Activated CD4-positive, CD25-positive, alpha-beta regulatory T cell (primary cell): ENCODE results near the gene ABCD1.

Experiments
- DNase-seq, 4 experiments: peaks; one replicate each; lab custom pipeline; 2025; lab: John Stamatoyannopoulos, UW

The ABCD1 gene

DNA sequence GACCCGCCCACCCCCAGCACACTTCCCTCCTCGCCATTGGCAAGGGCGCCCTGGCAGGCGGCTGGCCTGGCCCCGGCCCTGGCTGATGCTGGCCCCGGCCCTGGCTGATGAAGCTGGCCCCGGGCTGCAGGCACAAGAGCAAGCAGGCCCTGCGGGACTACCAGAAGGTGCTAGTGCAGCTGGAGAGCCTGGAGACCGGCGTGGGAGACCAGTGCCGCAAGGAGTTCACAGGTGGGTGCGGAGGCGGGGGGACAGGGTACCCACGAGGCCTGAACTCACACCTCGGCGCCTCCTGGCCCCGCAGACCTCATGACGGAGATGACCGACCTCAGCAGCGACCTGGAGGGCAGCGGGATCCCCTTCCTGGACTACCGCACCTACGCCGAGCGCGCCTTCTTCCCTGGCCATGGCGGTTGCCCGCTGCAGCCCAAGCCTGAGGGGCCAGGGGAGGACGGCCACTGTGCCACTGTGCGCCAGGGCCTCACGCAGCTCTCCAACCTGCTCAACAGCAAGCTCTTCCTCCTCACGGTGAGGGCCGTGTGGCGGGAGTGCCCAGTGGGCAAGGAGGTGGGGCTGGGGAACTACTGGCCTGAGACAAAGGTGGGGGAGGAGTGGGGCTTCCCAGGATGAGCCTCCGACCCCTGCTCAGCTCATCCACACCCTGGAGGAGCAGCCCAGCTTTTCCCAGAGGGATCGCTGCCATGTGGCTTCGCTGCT lies 50.1 kb downstream of the ABCD1 start:
- DNase-seq: no peak

- no peak for DNase-seq
Observed at GRCh38 chrX:153775293-153776119, 50.9 kb downstream of the ABCD1 start.

DNA sequence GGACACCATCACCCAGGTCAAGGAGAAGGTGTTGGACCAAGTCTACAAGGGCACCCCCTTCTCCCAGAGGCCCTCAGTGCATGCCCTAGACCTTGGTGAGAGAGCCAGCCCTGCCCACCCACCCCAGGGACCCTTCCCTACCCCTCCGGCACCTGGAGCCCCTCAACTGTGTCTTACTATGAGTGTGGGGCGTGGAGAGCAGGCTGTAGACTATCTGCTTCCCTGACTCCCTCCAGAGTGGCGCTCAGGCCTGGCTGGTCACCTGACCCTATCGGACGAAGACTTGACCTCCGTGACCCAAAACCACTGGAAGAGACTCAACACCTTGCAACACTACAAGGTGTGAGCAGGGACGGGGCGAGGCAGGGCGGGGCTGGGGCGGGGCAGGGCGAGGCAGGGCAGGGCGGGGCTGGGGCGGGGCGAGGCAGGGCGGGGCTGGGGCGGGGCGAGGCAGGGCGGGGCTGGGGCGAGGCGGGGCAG lies 51.5 kb downstream of the ABCD1 start:
- DNase-seq: no peak

DNA sequence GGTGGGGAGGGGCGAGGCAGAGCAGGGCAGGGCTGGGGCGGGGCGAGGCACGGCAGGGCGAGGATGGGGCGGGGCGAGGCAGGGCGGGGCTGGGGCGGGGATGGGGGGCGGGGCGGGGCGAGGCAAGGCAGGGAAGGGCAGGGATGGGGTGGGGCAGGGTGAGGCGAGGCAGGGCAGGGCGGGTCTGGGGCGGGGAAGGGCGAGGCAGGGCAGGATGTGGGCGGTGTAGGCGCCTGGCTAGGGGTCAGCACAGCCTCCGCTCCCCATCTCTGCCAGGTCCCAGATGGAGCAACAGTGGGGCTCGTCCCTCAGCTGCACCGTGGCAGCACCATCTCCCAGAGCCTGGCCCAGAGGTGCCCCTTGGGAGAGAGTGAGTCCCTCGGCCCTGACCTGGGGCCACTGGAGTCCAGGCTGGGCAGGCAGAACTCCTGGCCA lies 52.0 kb downstream of the ABCD1 start:
- DNase-seq: no peak

GRCh38 chrX:153777261-153778090 lies 52.8 kb downstream of the ABCD1 start:
- DNase-seq: no peak

DNA sequence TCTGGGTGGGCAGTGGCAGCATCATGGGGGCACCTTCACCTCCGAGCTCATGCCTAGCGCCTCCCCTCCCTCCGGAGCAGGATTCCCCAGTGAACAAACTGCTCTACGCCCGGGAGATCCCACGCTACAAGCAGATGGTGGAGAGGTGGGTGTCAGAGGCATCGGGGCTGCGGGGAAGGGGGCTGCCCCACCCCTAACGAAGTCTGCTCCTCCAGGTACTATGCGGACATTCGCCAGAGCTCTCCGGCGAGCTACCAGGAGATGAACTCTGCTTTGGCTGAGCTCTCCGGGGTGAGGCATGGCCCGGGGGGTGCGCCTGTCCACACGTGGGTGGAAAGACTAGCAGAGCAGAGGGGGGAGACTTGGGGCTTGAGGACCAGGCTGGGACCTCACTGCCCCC lies 53.5 kb downstream of the ABCD1 start:
- DNase-seq: no peak

DNA sequence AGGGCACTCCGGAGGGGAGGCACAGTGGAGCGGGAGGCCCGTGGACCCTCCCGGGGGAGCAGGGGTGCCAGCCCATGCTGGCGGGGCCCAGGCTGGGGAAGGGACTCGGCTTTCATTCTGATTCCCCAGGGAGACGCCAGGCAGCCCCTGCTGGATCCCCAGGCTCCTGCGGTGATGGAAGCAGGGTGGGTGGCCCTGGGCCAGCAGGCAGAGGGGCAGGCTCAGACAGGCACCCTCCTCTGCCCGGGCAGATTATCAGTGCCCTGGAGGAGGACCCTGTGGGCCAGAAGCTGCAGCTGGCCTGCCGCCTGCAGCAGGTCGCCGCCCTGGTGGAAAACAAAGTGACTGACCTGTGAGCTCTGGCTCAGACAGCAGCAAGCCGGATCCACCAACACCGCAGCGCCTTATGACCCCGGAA lies 54.0 kb downstream of the ABCD1 start:
- no peak for DNase-seq

GRCh38 chrX:153779891-153780677 lies 55.4 kb downstream of the ABCD1 start:
- no peak for DNase-seq

DNA sequence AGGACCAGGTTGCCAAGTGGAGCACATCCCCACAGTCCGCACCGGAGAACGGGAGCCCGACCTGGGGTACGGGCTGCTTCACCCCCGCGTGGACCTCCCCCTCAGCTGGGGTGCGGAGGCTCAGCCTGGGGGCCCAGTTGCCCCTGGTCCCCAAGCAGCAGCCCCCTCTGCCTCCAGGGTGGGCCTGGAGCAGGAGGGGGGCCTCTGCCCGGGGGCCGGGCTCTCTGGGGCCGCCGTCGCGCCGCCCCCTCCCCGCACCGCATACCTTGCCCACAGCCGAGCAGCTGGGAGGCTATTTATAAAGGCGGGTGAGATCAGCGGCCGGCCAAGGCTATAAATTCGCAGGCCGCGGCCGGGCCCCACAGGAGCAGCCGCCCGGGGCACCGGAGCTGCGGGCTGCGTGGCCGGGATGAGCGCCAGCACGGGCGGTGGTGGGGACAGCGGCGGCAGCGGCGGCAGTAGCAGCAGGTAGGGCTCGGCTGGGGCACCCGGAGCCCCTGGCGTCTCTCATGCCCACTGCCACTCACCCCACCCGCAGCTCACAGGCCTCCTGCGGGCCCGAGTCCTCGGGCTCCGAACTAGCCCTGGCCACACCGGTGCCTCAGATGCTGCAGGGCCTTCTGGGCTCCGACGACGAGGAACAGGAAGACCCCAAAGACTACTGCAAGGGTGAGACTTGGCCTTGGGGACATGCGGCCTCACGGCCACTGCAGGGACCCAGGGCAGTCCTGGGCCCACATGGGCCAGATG lies 56.2 kb downstream of the ABCD1 start, which contains the start of gene SRPK3:
TSS of gene SRPK3 (plus strand) at position 364 of the 750 bp plus-strand sequence. CDS start at position 410, 46 bp downstream.
- no peak for DNase-seq

GRCh38 chrX:153781428-153782047 lies 56.9 kb downstream of the ABCD1 start:
- no peak for DNase-seq

GRCh38 chrX:153782313-153782712 lies 57.7 kb downstream of the ABCD1 start:
- DNase-seq: no peak

GRCh38 chrX:153782871-153783270 lies 58.2 kb downstream of the ABCD1 start:
- DNase-seq: no peak

DNA sequence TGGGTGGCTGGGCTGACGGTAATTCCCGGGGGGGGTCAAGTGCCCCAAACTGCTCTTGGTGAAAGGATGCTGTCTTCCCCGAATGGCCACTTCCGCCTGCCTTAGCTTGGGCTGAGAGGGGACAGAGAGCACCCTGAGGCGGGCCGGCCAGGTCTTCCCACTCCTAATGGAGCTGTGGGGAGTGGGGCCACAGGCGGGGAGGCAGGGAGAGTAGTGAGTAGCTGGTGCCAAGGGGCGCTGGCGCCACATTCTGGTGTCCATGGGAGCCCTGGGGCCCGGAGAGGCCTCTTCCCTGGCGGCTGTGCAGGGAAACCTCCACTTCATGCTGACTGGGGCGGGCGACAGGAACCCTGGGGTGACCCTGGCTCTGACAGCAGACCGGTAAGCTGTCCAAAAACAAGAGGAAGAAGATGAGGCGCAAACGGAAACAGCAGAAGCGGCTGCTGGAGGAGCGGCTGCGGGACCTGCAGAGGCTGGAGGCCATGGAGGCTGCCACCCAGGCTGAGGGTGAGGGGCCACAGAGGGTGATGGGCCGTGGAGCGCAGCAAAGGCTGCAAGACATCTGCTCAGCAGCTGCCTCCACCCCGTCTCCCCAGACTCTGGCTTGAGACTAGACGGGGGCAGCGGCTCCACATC lies 58.8 kb downstream of the ABCD1 start:
- no peak for DNase-seq

GRCh38 chrX:153784325-153784967 lies 59.8 kb downstream of the ABCD1 start:
- DNase-seq: no peak

DNA sequence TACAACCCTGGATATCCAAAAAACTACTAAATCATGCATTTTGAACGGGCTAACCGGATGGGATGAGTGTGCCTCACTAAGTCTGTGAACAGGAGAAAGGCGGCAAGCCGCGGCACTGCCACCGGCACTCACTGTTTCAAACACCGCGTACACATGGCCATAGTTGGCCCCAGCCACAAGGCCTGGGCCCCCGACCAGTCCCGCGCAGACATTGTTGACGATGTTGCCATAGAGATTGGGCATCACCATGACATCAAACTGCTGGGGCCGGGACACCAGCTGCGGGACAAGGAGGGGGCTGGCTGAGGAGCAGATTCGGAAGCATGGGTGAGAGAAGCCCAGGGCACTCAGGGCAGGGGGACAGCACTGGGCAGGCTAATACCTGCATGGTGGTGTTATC lies 62.0 kb downstream of the ABCD1 start:
- DNase-seq: no peak

- no peak for DNase-seq
Observed at GRCh38 chrX:153789654-153790053, 65.0 kb downstream of the ABCD1 start.

GRCh38 chrX:153791104-153791852 lies 66.6 kb downstream of the ABCD1 start:
- no peak for DNase-seq

DNA sequence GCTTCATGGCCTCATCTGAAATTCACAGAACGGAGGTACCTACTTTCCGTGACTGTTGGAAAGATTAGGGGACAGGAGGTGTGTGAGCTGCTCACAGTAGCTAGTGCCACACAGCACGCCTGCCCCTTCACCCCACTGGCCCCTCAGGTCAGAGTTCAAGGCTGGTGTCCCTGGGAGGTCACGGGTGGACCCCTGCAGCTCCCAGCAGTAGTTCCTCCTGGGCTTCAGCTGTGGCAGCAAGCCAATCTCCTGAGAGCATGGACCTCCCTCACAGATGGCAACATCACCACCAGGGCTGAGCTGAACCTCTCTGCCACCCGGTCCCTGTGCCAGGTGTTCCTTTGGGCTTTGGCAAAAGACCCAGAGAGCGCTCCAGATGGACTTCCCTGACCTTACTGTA lies 67.7 kb downstream of the ABCD1 start:
- DNase-seq: no peak
